ENCODE results near the gene MRPL33. TPM values are rescaled to one million over a fixed set of nuclear protein-coding genes. Genes with fewer than 3 reads are reported as not detected.

The MRPL33 gene
- total and polyA plus RNA-seq, 2 experiments from 2014 or later: 80.5 to 310 TPM

GRCh38 chr2:27797841-27798240 is 26.3 kb downstream of the MRPL33 start:
- Histone ChIP-seq H3K27ac (ENCODE audit: low read depth) (no peak overlapping the region), H3K36me3 (ENCODE audit: insufficient read depth) (no peaks in the 10 kb centered on the region), H2AFZ (no peak overlapping the region), H3F3A (replicated peaks; ENCODE audit: low read depth) (no peaks in the 10 kb centered on the region), H3K4me1 (ENCODE audit: insufficient read depth) (no peaks in the 10 kb centered on the region), H3K79me2 (replicated peaks; ENCODE audit: insufficient read depth) (no peaks in the 10 kb centered on the region), H4K20me1 (replicated peaks; ENCODE audit: insufficient read depth) (no peaks in the 10 kb centered on the region), H3K4me2 (no peak overlapping the region), H3K27me3 (ENCODE audit: insufficient read depth) (no peaks in the 10 kb centered on the region), H3K4me3 (no peak overlapping the region), H3K9me2 (ENCODE audit: insufficient read depth) (no peaks in the 10 kb centered on the region)
- H3K4me3 Mint-ChIP-seq: no peak overlapping the region
- TF ChIP-seq REST (IDR thresholded peaks at IDR 0.05; ENCODE audit: unreplicated experiment): no peak
- TF ChIP-seq ZNF462 (CRISPR knock-in tag; IDR thresholded peaks at IDR 0.05): no peak
- TF ChIP-seq CREB1 (CRISPR knock-in tag; IDR thresholded peaks at IDR 0.05; ENCODE audit: low read depth): no peak
- no peak for TF ChIP-seq JUNB (IDR thresholded peaks at IDR 0.05; ENCODE audit: unreplicated experiment)
- TF ChIP-seq ZNF331 (CRISPR knock-in tag; IDR thresholded peaks at IDR 0.05; ENCODE audit: low read depth): no peak
- TF ChIP-seq EZH2 (IDR thresholded peaks at IDR 0.05; ENCODE audit: low read depth, unreplicated experiment): no peak
- no peak for TF ChIP-seq STAT1 (IDR thresholded peaks at IDR 0.05; ENCODE audit: unreplicated experiment)
- no peak for TF ChIP-seq ZNF114 (CRISPR knock-in tag; IDR thresholded peaks at IDR 0.05)
- TF ChIP-seq POLR2AphosphoS5 (IDR thresholded peaks at IDR 0.05; ENCODE audit: low read depth): no peak
- TF ChIP-seq EZH2phosphoT487 (IDR thresholded peaks at IDR 0.05; ENCODE audit: unreplicated experiment): no peak
- TF ChIP-seq ETS1 (IDR thresholded peaks at IDR 0.05): no peak
- no peak for TF ChIP-seq CTCF (conservative IDR thresholded peaks at IDR 0.05; ENCODE audit: low read depth in 2 of 2)
- no peak for TF ChIP-seq NANOG (IDR thresholded peaks at IDR 0.05; ENCODE audit: borderline replicate concordance)
- no peak overlapping the region for H3K27ac Mint-ChIP-seq
- no peak for ATAC-seq
- DNase-seq (ENCODE audit: low spot score): no peak
- H3K9me3 Mint-ChIP-seq: no peaks in the 10 kb centered on the region; the same call in 2 of the 3 replicates
- H3K27me3 Mint-ChIP-seq (ENCODE audit: insufficient read depth, low read depth, poor library complexity): peaks cover 5% of the 10 kb centered on the region
- no peaks in the 10 kb centered on the region for H3K4me1 Mint-ChIP-seq
- no peaks in the 10 kb centered on the region for H3K36me3 Mint-ChIP-seq (ENCODE audit: low read depth)
